ENCODE measurements around the gene ZNF28.
"Not testable (repeated sequence)": the region's sequence is repeated elsewhere in the genome, so short reads cannot be mapped to it uniquely, and the experiment has no call there.

DNA sequence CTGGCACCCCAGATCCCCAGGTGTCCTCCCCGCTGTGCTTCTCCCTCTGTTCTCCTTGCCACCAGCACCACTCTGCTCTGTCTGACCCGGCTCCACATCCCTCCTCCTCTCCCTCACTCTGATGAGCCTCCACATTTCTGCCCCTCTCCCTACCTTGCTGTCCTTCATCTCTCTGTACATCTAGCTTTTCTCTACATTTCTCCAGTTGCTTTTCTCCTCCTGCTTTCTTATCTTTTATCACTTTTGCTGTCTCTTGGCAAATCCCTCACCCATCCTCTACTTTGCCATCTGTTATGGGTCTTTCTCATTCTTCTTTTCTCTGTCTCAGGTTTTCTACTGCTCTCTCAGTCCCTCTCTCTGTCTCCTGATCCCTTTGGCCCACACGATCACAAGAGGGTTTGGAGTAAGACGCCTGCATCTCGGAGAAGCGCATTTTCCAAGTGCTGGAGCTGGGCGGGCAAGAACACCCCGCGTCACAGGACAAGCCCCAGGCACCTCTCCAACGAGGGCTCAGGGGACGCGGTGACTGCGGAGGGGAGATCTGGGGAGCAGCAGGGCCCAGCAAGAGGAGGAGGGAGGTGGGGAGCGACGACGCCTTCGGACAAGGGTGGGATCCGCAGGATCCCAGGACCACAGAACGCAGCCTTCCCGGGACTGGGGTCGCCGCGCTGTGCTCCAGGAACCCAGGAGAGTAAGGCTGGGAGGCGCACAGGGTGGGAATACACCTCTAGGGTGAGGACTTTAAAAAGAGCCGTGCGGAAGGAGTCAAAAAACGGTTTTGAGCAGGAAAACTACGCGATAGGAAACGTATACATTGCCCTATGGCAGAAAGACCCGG, 35.3 kb upstream of the ZNF28 start:
- not testable (repeated sequence) for TF ChIP-seq CTCF (IDR thresholded peaks at IDR 0.05; ENCODE audit: low read length); EZH2phosphoT487 (IDR thresholded peaks at IDR 0.05; ENCODE audit: low read length); EZH2 (optimal IDR thresholded peaks at IDR 0.05; ENCODE audit: low read depth, low read length)
